SK-N-MC (cell line): ENCODE data around the gene SUSD4.

Source experiments
- DNase-seq: peaks from one replicate; pipeline ENCODE4 v3.0.0-alpha.2; 2011; ENCODE audit warnings: low read depth, low spot score
- H3K27ac ChIP-seq: fragments of 200-600 bp; sonication (generic); 2 replicates; pipeline ENCODE4 v1.5.1; 2016; ENCODE audit warnings: mixed run types
- H3K36me3 ChIP-seq: fragments of 200-600 bp; sonication (generic); 2 replicates; pipeline ENCODE4 v1.6.1; 2017; ENCODE audit warnings: antibody characterized with exemption, low read length, mixed read lengths; ENCODE audit not compliant: insufficient read depth
- H3K4me3 ChIP-seq: fragments of 200-600 bp; sonication (generic); 2 replicates; pipeline ENCODE4 v1.5.1; 2016
- H3K9ac ChIP-seq: fragments of 200-600 bp; sonication (generic); 2 replicates; pipeline ENCODE4 v1.8.0; 2017; ENCODE audit warnings: mixed run types, mixed read lengths; ENCODE audit not compliant: insufficient read length
- H3K9me3 ChIP-seq: fragments of 200-600 bp; sonication (generic); 2 replicates; pipeline ENCODE4 v1.6.1; 2017; ENCODE audit warnings: low read depth, mild to moderate bottlenecking, antibody characterized with exemption, low read length, moderate library complexity, mixed read lengths
- EZH2 ChIP-seq: fragments of 200-600 bp; sonication (generic); IDR thresholded peaks from one replicate; pipeline ENCODE4 v1.6.1; 2017; ENCODE audit warnings: antibody characterized with exemption
- FOXP2 ChIP-seq: optimal IDR thresholded peaks from 2 replicates; pipeline ENCODE3; 2011; ENCODE audit warnings: mild to moderate bottlenecking, moderate library complexity; ENCODE audit not compliant: insufficient read depth; ENCODE audit errors: extremely low read length, control extremely low read depth
- POLR2AphosphoS5 ChIP-seq: IDR thresholded peaks from 2 replicates; pipeline ENCODE4 v1.6.1; 2012; ENCODE audit warnings: mild to moderate bottlenecking, low read depth, low read length, borderline replicate concordance

The SUSD4 gene

GRCh38 chr1:223374064-223374610 is 10.2 kb upstream of the SUSD4 start:
- no peak for TF ChIP-seq EZH2
- no peak for TF ChIP-seq POLR2AphosphoS5
- no peak for TF ChIP-seq FOXP2
- no peaks in the 10 kb centered on the region; the same call in 1 of the 2 replicates for H3K9me3 ChIP-seq
- H3K9ac ChIP-seq, result no peak overlapping the region
- no peak for DNase-seq
- H3K27ac ChIP-seq, result no peak overlapping the region
- H3K4me3 ChIP-seq, result no peak overlapping the region
- no peaks in the 10 kb centered on the region for H3K36me3 ChIP-seq

GRCh38 chr1:223364685-223365382 is 858 bp upstream of the SUSD4 start:
- Histone ChIP-seq H3K9ac (no peak overlapping the region), H3K9me3 (no peaks in the 10 kb centered on the region), H3K4me3 (no peak overlapping the region), H3K27ac (no peak overlapping the region), H3K36me3 (no peaks in the 10 kb centered on the region)
- TF ChIP-seq POLR2AphosphoS5 (no peak), FOXP2 (no peak), EZH2 (no peak)
- DNase-seq, result no peak

GRCh38 chr1:223363057-223363855 is 720 bp downstream of the SUSD4 start:
- Histone ChIP-seq H3K4me3 (peak overlapping the region; percentile 75), H3K9me3 (no peaks in the 10 kb centered on the region), H3K9ac (no peak overlapping the region), H3K27ac (no peak overlapping the region), H3K36me3 (no peaks in the 10 kb centered on the region)
- TF ChIP-seq EZH2 (no peak), FOXP2 (no peak), POLR2AphosphoS5 (no peak)
- DNase-seq, result no peak

GRCh38 chr1:223358826-223359225 is 5.2 kb downstream of the SUSD4 start:
- no peak for DNase-seq
- H3K4me3 ChIP-seq, result no peak overlapping the region
- no peaks in the 10 kb centered on the region for H3K36me3 ChIP-seq
- TF ChIP-seq POLR2AphosphoS5 (no peak), EZH2 (no peak), FOXP2 (no peak)
- H3K27ac ChIP-seq, result no peak overlapping the region
- no peaks in the 10 kb centered on the region for H3K9me3 ChIP-seq
- no peak overlapping the region for H3K9ac ChIP-seq

- H3K9me3 ChIP-seq, result no peaks in the 10 kb centered on the region
- no peak overlapping the region for H3K27ac ChIP-seq
- H3K4me3 ChIP-seq, result no peak overlapping the region
- no peak overlapping the region for H3K9ac ChIP-seq
- TF ChIP-seq EZH2 (no peak), POLR2AphosphoS5 (no peak), FOXP2 (no peak)
- H3K36me3 ChIP-seq, result no peaks in the 10 kb centered on the region
- DNase-seq, result no peak
Measured at GRCh38 chr1:223355699-223356098, 8.3 kb downstream of the SUSD4 start.

GRCh38 chr1:223353939-223354338 is 10.0 kb downstream of the SUSD4 start:
- H3K9ac ChIP-seq, result no peak overlapping the region
- no peak overlapping the region for H3K4me3 ChIP-seq
- no peak for TF ChIP-seq FOXP2
- DNase-seq, result no peak
- H3K36me3 ChIP-seq, result no peaks in the 10 kb centered on the region
- H3K9me3 ChIP-seq, result no peaks in the 10 kb centered on the region
- no peak overlapping the region for H3K27ac ChIP-seq

- H3K4me3 ChIP-seq, result no peak overlapping the region
- no peak for DNase-seq
- no peak overlapping the region for H3K27ac ChIP-seq
- no peaks in the 10 kb centered on the region for H3K36me3 ChIP-seq
- H3K9me3 ChIP-seq, result no peaks in the 10 kb centered on the region
- H3K9ac ChIP-seq, result no peak overlapping the region
- no peak for TF ChIP-seq POLR2AphosphoS5
- TF ChIP-seq FOXP2, result no peak
- TF ChIP-seq EZH2, result no peak
Measured at GRCh38 chr1:223352944-223353343, 11.0 kb downstream of the SUSD4 start.

- H3K9me3 ChIP-seq, result no peaks in the 10 kb centered on the region
- H3K9ac ChIP-seq, result no peak overlapping the region
- no peaks in the 10 kb centered on the region for H3K36me3 ChIP-seq
- H3K27ac ChIP-seq, result no peak overlapping the region
- no peak for DNase-seq
- no peak overlapping the region for H3K4me3 ChIP-seq
- TF ChIP-seq FOXP2, result no peak
- no peak for TF ChIP-seq POLR2AphosphoS5
- TF ChIP-seq EZH2, result no peak
Measured at GRCh38 chr1:223350361-223350908, 13.5 kb downstream of the SUSD4 start.
